COLO668 (cell line): ENCODE results near the gene HSPA6.
"Not testable (repeated sequence)": the region's sequence is repeated elsewhere in the genome, so short reads cannot be mapped to it uniquely, and the experiment has no call there.

Experiments used
- DNase-seq: peaks from one replicate; lab custom pipeline; 2025; ENCODE audit not compliant: unreplicated experiment; lab: John Stamatoyannopoulos, UW

The HSPA6 gene

GRCh38 chr1:161557506-161558450, 33.4 kb downstream of the HSPA6 start:
- not testable (repeated sequence) for DNase-seq

- DNase-seq = not testable (repeated sequence)
Observed at GRCh38 chr1:161560960-161561715, 36.8 kb downstream of the HSPA6 start.

- not testable (repeated sequence) for DNase-seq
Observed at GRCh38 chr1:161562441-161562840, 38.1 kb downstream of the HSPA6 start.

GRCh38 chr1:161563522-161563921, 39.2 kb downstream of the HSPA6 start:
- not testable (repeated sequence) for DNase-seq

- not testable (repeated sequence) for DNase-seq
Observed at GRCh38 chr1:161566602-161566960, 42.2 kb downstream of the HSPA6 start.

- DNase-seq = not testable (repeated sequence)
Observed at GRCh38 chr1:161571703-161572102, 47.4 kb downstream of the HSPA6 start.
